ENCODE measurements around the gene RSKR. TPM values are rescaled to one million over a fixed set of nuclear protein-coding genes. Genes with fewer than 3 reads are reported as not detected.
"Not testable (repeated sequence)": the region's sequence is repeated elsewhere in the genome, so short reads cannot be mapped to it uniquely, and the experiment has no call there.

The RSKR gene
- polyA plus RNA-seq, 1 donor, result 17.2 TPM

DNA sequence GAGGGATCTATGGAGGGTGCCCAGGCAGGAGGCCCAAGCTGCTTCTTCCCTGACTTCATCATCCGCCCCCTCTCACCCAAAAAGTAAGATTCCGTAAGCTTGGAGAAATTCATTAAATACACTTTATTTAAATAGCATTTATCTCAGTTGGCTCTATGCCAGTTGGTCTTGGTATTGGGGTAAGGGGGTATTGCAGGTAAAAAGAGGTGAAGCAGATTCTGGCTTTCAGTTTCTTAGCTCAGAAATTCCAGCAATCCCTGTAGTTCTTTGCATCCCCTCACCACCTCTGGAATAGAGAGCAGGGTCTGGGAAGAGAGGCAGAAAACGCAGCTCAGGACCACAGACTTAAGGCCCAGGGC lies 36.5 kb downstream of the RSKR start:
- no peak for DNase-seq

DNA sequence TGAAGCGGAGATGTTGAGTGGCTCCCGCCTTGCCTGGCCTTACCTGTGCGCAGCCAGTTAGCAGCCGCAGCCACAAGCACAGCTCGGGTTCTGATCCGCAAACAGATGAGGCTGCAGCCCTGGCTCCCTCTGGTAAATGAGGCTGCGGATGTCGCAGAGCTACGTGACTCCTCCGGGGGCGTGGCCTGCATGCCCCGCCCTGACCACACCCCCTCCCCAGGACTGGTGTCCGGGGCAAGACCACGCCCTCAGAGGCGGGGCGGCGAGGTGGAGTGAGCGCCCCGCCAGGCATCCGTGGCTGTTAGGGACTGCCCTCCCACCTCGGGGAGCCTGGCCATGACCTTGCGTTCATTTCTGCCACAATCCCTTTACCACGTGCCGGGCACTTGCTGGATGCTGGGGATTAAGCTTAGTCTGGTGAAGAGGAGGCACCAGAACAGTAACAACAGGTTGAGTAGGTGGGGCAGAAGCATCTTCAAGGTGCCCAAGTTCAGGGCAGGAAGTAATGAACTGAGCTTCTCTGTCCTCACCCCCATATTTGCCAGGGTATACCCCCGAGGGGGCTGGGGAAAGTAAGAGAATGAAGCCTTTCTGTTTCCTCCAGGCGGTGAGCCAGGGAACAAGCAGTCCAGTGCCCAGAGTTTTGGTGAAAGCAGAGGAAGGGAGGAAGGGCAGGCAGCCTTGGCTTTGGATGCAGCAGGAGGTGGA lies 37.1 kb downstream of the RSKR start, which contains the start of gene ALDOC:
TSS of gene ALDOC (minus strand) at position 138 of the 708 bp plus-strand sequence. CDS start 1,363 bp downstream, outside the sequence.
- DNase-seq, result peak; percentile 84

DNA sequence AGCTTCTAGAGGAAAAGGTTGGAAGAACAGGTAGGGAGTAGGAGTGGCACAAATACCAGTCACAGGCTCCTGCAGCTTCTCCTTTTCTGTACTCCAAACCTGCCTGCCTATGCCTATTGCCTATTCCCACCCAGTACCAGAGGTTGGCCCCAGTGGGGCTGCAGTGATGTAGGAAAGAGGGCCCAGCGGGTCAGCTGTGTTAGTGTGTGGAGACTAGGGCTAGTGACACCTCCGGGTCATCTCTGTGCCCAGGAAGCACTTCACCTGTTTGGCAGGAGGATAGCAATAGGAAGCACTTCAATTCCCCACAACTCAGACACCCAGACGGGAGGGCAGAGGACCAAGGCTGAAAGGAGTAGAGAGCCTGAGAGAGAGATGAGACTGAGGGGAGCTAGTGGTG lies 38.0 kb downstream of the RSKR start:
- DNase-seq, result not testable (repeated sequence)

DNA sequence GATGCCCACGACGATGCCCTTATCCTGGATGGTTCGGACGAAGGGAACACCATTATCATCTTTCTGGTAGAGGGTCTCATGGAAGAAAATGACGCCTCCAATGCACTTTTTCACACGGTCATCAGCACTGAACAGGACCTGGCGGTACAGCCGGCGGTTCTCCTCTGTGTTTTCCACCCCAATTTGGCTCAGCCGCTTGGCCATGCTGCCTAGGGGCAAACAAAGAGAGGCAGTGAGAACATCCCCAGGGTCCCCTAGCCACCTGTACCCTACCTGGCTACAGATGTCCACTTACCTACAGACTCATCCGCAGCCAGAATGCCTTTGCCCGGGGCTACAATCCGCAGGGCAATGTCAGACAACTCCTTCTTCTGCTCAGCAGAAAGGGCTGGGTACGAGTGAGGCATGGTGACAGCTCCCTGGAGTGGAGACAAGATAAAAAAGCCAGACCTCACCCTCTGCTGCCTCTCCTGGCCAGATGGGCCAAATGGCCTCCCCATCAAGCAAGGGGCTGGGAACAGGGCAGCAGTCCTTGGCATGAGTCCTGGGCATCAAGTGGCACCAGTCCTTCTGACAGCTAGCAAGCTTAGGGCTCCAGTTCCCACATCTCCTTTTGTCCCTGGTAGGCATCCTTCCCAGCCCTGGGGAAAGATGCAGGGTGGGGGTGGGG lies 38.7 kb downstream of the RSKR start:
- no peak for DNase-seq

DNA sequence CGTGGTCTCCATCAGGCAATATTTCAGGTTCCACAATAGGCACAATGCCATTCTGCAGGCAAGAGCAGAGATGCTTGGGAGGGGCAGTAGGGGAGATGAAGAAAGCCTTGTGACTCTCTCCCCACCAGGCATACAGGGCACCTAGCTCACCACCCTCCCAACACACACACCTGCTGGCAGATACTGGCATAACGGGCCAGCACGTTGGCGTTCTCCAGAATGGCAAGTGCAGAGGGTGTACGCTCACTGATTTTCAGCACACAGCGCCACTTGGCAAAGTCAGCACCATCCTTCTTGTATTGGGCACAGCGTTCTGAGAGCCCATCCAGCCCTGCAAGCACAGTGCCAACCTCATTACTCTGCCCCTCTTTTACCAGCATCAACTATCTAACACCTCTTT lies 39.5 kb downstream of the RSKR start:
- DNase-seq, result no peak

DNA sequence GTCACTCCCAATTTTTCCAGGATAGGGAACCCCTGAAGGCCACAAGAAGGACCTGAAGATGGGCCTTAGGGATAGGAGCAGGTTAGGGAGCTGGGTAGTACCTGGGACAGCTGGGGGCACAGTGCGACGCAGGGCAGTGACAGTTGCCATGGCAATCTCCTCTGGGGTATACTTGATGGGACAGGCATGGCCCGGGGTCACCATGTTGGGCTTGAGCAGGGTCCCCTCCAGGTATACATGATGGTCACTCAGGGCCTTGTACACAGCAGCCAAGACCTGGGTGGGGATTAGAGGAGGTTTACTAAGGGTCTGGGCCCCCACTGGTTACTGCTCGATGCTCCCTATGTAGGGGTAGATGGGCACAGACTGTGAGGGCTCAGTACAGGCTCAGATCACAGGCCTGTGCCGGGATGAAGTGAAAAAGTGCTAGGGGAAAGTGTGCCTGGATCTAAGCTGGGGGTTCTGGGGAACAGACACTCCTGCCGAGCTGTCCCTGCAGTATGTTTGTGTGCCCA lies 40.0 kb downstream of the RSKR start:
- no peak for DNase-seq

DNA sequence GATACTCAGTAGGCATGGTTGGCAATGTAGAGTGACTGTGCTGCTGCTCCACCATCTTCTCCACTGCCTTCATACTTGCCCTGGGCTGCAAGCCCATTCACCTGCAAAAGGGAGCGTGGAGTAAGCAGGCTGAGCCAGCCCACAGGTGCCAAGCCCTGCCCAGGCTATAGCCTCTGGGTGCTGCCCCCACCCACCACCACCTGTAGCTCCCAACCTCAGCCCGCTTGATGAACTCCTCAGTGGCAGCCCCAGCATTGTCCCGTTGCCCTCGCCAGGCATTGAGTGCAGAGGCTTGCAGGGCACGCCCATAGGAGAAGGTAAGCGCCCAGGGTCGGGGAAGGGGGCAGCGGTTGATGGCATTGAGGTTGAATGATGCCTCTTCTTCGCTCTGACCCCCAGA lies 40.5 kb downstream of the RSKR start:
- DNase-seq, result no peak

DNA sequence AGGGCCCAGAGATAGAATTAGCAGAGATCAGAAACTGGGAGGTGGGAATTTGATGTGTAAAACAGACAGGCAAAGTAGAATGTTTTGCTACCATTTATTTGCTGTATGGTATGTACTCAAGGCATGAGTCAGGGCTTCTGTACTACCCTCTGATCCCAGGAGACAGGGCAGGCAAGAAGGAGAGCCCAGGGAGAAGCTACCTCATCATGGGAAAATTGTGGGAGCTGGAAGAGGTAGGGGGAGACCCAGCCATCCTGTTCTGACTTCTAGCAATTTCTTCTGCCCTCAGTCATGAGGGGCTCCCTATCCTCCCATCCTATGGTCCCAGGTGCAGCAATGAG lies 41.0 kb downstream of the RSKR start:
- DNase-seq, result no peak

DNA sequence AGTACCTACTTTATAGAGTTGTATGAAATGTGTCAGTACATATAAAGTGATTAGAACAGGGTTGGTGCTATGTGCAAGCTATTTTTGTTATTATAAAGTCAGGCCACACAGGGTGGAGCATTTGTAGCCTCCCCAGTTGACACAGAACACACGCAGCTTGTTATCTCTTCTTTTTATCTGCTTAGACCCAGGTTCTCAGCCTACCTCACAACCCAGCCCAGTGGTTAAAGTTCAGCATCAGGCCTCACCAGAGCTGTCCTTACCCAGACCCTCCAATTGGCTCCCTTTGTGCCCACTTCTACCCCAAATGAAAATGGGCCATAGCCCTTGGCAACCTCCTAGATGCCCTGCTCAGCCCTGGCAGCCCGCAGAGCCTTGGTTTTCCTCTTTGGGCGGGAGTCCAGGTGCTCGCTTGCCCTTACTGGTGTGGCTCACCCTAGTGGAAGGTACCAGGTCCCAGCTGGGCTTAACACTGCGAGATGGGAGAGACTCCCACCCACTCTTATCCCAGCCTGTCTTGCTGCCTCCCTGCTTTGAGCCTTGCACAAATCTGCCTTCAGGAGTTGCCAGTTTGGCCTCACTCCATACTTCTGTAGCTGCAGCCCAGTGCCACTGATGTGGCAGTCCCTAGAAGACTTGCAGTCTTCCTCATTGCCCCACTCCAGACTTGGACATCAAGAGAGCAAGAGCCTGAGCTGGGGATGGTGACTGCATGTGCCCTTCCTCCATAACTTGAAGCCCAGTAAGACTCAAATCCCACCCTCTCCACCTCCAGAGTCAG lies 41.5 kb downstream of the RSKR start:
- DNase-seq, result no peak

DNA sequence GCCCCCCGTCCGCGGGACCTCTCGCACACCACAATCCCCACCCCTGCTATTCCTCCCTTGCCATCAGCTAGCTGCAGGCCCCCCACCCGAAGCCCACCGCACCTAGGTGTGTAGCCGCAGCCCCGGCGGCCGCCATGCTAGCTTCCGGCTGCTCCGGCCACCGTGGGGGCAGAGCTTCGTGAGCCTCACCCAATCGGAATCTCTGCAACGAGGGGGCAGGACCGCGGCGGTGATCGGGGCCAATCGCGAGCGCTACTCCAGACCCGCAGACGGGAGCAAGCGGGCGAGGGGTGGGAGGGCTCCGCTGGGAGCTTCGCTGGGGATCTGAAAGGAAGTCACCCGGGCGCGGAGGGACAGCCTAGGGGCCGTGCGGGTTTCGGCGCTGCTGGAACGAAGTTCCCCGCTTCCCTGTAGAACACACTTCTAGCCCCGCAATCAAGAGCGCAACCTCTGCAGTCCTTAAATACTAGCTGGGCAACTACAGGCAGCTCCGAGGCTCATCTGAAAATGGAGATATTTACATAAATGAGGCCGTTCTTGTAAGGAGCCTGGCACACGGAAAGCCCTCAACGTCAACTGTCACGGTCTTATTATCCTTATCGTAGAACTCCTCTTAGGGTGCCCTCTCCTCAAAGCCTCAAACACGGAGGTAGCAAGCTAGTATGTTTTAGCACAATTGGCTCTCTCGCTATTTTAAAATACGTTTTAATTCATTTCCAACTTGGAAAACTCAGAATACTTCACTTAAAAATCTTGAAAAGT lies 42.4 kb downstream of the RSKR start, which contains the start of gene PIGS:
TSS of gene PIGS (minus strand) at position 164 of the 762 bp plus-strand sequence. CDS start at position 136, 28 bp downstream.
- peak; percentile 89 for DNase-seq

DNA sequence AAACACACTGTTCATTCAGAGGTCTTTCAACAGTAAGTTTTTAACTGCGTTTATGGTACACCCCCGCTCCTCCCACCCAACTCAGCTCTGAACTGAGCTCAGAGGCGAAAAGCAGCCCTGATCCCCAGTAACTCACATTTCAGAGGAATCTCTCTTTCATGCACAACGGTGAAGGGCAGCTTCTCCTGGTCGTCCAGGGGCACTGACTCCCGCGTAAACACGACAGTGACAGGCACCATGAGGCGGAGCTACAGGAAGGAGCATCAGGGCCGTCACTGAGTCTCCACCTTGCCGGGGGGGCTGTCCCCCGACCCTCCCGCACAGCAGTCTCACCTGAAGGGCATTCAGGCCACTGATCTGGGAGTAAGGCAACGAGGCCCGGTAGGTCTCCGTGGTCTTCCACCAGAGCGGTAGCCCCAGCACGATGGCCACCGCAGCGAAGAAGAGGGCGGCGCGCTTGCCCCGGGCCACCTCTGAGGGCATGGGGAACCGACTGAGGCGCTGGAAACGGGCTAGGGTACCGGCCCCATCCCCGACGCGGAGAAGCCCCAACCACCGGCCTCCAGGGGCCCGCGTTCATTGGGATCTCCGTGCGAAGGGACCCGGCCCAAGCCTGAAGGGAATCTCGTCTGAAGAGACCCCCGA lies 43.1 kb downstream of the RSKR start:
- no peak for DNase-seq

DNA sequence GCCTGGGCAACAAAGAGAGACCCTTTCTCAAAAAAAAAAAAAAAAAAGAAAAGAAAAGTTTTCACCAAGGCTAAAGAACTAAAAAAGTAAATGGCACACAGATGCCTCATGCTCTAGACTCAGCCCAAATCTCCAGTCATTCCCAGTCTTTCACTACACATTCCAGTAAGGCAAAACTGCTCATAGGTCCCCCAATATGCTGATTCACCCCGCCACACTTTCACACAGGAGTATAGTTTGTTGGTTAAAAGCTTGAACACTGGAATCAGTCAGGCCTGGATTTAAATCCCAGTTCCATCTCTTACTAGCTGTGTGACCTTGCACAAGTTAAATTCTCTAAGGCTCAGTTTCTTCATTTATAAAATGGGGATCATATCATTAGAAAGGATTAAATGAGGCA lies 44.5 kb downstream of the RSKR start:
- DNase-seq, result no peak

DNA sequence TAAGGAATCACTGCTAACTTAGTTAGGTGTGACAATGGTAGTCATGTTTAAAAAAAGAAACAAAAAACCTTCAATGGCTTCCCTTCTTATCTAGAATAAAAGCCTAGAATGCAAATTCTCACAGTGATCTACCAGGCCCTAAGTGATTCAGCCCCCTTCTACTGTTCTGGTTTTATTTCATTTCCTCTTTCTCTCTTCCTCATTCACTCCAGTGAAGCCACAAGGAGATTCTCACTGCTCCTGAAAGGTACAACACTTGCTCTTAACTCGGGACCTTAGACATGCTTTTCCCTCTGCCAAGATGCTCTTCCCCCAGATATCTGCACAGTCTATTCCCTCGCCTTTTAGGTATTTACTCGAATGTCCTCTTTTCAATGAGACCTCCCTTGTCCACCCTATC lies 46.4 kb downstream of the RSKR start:
- DNase-seq, result no peak

DNA sequence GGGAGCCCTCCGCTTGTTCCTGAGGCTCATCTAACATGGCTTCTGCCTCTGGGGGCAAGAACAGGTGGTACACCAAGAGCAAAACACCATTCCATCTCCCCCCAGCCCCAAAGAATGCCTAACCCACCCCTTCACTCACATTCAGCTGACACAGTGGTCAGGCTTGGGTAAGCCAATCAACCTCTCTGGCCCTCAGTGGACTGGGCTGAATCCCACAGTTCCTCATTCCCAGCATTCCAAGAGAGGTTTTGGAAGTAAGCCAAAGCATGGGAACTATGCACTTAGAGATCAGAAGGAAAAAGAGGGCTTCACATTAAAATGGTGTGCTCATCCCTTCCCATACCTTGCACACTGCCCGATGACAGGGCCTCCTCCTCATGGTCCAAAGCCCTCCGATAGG lies 50.5 kb downstream of the RSKR start:
- no peak for DNase-seq

Other genes starting within 250 kb of the RSKR start
- not detected for gene SEBOX, start 249.0 kb downstream of the RSKR start, polyA plus RNA-seq (ENCODE audit: insufficient read length)
- 1.2 TPM for gene VTN, start 243.9 kb downstream of the RSKR start, polyA plus RNA-seq (ENCODE audit: insufficient read length)
- gene SARM1, start 242.5 kb downstream of the RSKR start, polyA plus RNA-seq (ENCODE audit: insufficient read length), result 6.4 TPM
- 8.4 TPM for gene SLC46A1, start 208.0 kb downstream of the RSKR start, polyA plus RNA-seq (ENCODE audit: insufficient read length)
- gene SLC13A2, start 140.5 kb downstream of the RSKR start, polyA plus RNA-seq (ENCODE audit: insufficient read length), result not detected
- gene FOXN1, start 107.8 kb downstream of the RSKR start, polyA plus RNA-seq (ENCODE audit: insufficient read length), result 0.12 TPM
- gene UNC119, start 61.6 kb downstream of the RSKR start, polyA plus RNA-seq (ENCODE audit: insufficient read length), result 15.5 TPM
- gene PIGS, start 42.7 kb downstream of the RSKR start, polyA plus RNA-seq (ENCODE audit: insufficient read length), result 51.9 TPM
- 1.8 TPM for gene ALDOC, start 37.3 kb downstream of the RSKR start, polyA plus RNA-seq (ENCODE audit: insufficient read length)
- 21.7 TPM for gene SPAG5, start 15.2 kb downstream of the RSKR start, polyA plus RNA-seq (ENCODE audit: insufficient read length)
- 53.0 TPM for gene BLTP2, start 31.0 kb upstream of the RSKR start, polyA plus RNA-seq (ENCODE audit: insufficient read length)
- 39.5 TPM for gene SDF2, start 47.7 kb upstream of the RSKR start, polyA plus RNA-seq (ENCODE audit: insufficient read length)
- 48.0 TPM for gene SUPT6H, start 48.0 kb upstream of the RSKR start, polyA plus RNA-seq (ENCODE audit: insufficient read length)
- gene PROCA1, start 97.7 kb upstream of the RSKR start, polyA plus RNA-seq (ENCODE audit: insufficient read length), result 3.5 TPM
- 58.6 TPM for gene RAB34, start 103.7 kb upstream of the RSKR start, polyA plus RNA-seq (ENCODE audit: insufficient read length)
- 1,269 TPM for gene RPL23A, start 105.8 kb upstream of the RSKR start, polyA plus RNA-seq (ENCODE audit: insufficient read length)
- 4.0 TPM for gene TLCD1, start 112.0 kb upstream of the RSKR start, polyA plus RNA-seq (ENCODE audit: insufficient read length)
- 3.7 TPM for gene NEK8, start 114.6 kb upstream of the RSKR start, polyA plus RNA-seq (ENCODE audit: insufficient read length)
- 75.4 TPM for gene TRAF4, start 129.8 kb upstream of the RSKR start, polyA plus RNA-seq (ENCODE audit: insufficient read length)
- 15.4 TPM for gene FAM222B, start 228.6 kb upstream of the RSKR start, polyA plus RNA-seq (ENCODE audit: insufficient read length)
- 44.0 TPM for gene ERAL1, start 240.8 kb upstream of the RSKR start, polyA plus RNA-seq (ENCODE audit: insufficient read length)